Activated CD8-positive, alpha-beta T cell treated with anti-CD3 and anti-CD28 coated beads for 36 hours (primary cell): ENCODE data around the gene ADSS1. TPM values are rescaled to one million over a fixed set of nuclear protein-coding genes. Genes with fewer than 3 reads are reported as not detected.

Experiments
- ATAC-seq: fragments of 200-7000 bp; cut with Tn5 transposase; one replicate; pipeline ENCODE4 v1.10.0; 2021; ENCODE audit warnings: mild to moderate bottlenecking, moderate library complexity
- CTCF ChIA-PET: fragments of 350-600 bp; sonication (Branson Sonifier 250); formaldehyde crosslinking; loops from one replicate; lab custom pipeline; 2021; ENCODE audit warnings: antibody characterized with exemption; lab: Charles Lee
- POLR2A ChIA-PET: fragments of 350-600 bp; sonication (Branson Sonifier 250); formaldehyde crosslinking; loops from one replicate; lab custom pipeline; 2021; ENCODE audit warnings: antibody characterized with exemption; lab: Charles Lee
- DNase-seq: peaks from one replicate; pipeline ENCODE4 v3.0.0-alpha.2; 2020
- H3K27ac Mint-ChIP-seq: one replicate; pipeline ENCODE4 v1.8.0; 2021; ENCODE audit warnings: mild to moderate bottlenecking, mixed read lengths
- H3K27me3 Mint-ChIP-seq: one replicate; pipeline ENCODE4 v1.8.0; 2021; ENCODE audit warnings: mixed read lengths
- H3K36me3 Mint-ChIP-seq: one replicate; pipeline ENCODE4 v1.8.0; 2021; ENCODE audit warnings: low read depth, mixed read lengths
- H3K4me1 Mint-ChIP-seq: one replicate; pipeline ENCODE4 v1.8.0; 2021; ENCODE audit warnings: low read depth, mixed read lengths
- H3K4me3 Mint-ChIP-seq: one replicate; pipeline ENCODE4 v1.8.0; 2021; ENCODE audit warnings: mild to moderate bottlenecking, moderate library complexity, mixed read lengths
- H3K9me3 Mint-ChIP-seq: one replicate; pipeline ENCODE4 v1.8.0; 2021; ENCODE audit warnings: mixed read lengths
- CTCF ChIP-seq: fragments of 200-600 bp; IDR thresholded peaks from one replicate; pipeline ENCODE4 v1.8.0; 2022; ENCODE audit warnings: antibody characterized with exemption, mild to moderate bottlenecking
- intact Hi-C: fragments of 100-400 bp; cut with micrococcal nuclease; formaldehyde crosslinking; loops from one replicate; pipeline ENCODE4 v1.10.0; 2022
- total RNA-seq, 2 experiments: library from RNA; stranded (reverse); gene quantifications; one replicate each; pipeline ENCODE4 v1.2.3, GENCODE V29; 2021

ADSS1 gene
- total RNA-seq, 2 experiments from 2014 or later = 2.7 to 3.0 TPM

- Mint-ChIP-seq H3K4me1 (peaks cover 2% of the 10 kb centered on the region), H3K4me3 (no peak overlapping the region), H3K27me3 (no peaks in the 10 kb centered on the region), H3K36me3 (peaks cover 16% of the 10 kb centered on the region), H3K27ac (no peak overlapping the region), H3K9me3 (no peaks in the 10 kb centered on the region)
- no peak for TF ChIP-seq CTCF
- no peak for DNase-seq
- CTCF ChIA-PET = interaction anchor here (0.7 kb wide), 1 partner anchor 44 kb away, joined by 3 read pairs; no protein-coding TSS in a partner anchor
- ATAC-seq = no peak
- intact Hi-C loops = loop anchor here (5.0 kb wide), 1 partner anchor 60 kb away; no protein-coding TSS in a partner anchor
- POLR2A ChIA-PET = interaction anchor here (0.7 to 1.0 kb wide), 2 partner anchors 16 to 39 kb away, joined by 3 read pairs; no protein-coding TSS in a partner anchor
Measured at GRCh38 chr14:104706733-104707607, 17.1 kb upstream of the ADSS1 start.

- Mint-ChIP-seq H3K36me3 (peaks cover 16% of the 10 kb centered on the region), H3K4me1 (peaks cover 2% of the 10 kb centered on the region), H3K27ac (no peak overlapping the region), H3K9me3 (no peaks in the 10 kb centered on the region), H3K27me3 (no peaks in the 10 kb centered on the region), H3K4me3 (no peak overlapping the region)
- ATAC-seq (no peak), DNase-seq (no peak)
- intact Hi-C loops = loop anchor here (5.0 kb wide), 1 partner anchor 61 kb away; no protein-coding TSS in a partner anchor
- CTCF ChIA-PET = interaction anchor here (0.7 to 1.3 kb wide), 5 partner anchors 21 to 56 kb away, joined by 3 to 7 read pairs (median 4); no protein-coding TSS in a partner anchor
- TF ChIP-seq CTCF = no peak
- POLR2A ChIA-PET = interaction anchor here (1.5 kb wide), 1 partner anchor 10 kb away, joined by 3 read pairs; no protein-coding TSS in a partner anchor
Measured at GRCh38 chr14:104707608-104708595, 16.1 kb upstream of the ADSS1 start.

GRCh38 chr14:104708606-104709268 is 15.3 kb upstream of the ADSS1 start:
- H3K27me3 Mint-ChIP-seq = no peaks in the 10 kb centered on the region
- peak; percentile 97 for TF ChIP-seq CTCF
- H3K4me3 Mint-ChIP-seq = no peak overlapping the region
- CTCF ChIA-PET = interaction anchor here (0.7 to 1.6 kb wide), 14 partner anchors 12 to 62 kb away, joined by 3 to 16 read pairs (median 4); no protein-coding TSS in a partner anchor
- H3K9me3 Mint-ChIP-seq = no peaks in the 10 kb centered on the region
- intact Hi-C loops = loop anchor here (5.0 kb wide), 1 partner anchor 61 kb away; no protein-coding TSS in a partner anchor
- POLR2A ChIA-PET = interaction anchor here (0.6 to 1.5 kb wide), 2 partner anchors 9 to 51 kb away, joined by 3 read pairs; no protein-coding TSS in a partner anchor
- peaks cover 2% of the 10 kb centered on the region for H3K4me1 Mint-ChIP-seq
- DNase-seq (peak; percentile 85), ATAC-seq (peak; percentile 94)
- H3K27ac Mint-ChIP-seq = no peak overlapping the region
- H3K36me3 Mint-ChIP-seq = peaks cover 12% of the 10 kb centered on the region

GRCh38 chr14:104709387-104710039 is 14.5 kb upstream of the ADSS1 start:
- POLR2A ChIA-PET = interaction anchor here (0.6 to 1.5 kb wide), 2 partner anchors 9 to 50 kb away, joined by 3 read pairs; no protein-coding TSS in a partner anchor
- Mint-ChIP-seq H3K27me3 (no peaks in the 10 kb centered on the region), H3K4me1 (peaks cover 2% of the 10 kb centered on the region), H3K4me3 (no peak overlapping the region), H3K36me3 (peaks cover 5% of the 10 kb centered on the region), H3K27ac (no peak overlapping the region), H3K9me3 (no peaks in the 10 kb centered on the region)
- intact Hi-C loops = loop anchor here (5.0 kb wide), 1 partner anchor 62 kb away; no protein-coding TSS in a partner anchor
- DNase-seq = no peak
- ATAC-seq = no peak
- CTCF ChIA-PET = interaction anchor here (0.7 to 1.6 kb wide), 14 partner anchors 13 to 63 kb away, joined by 3 to 16 read pairs (median 4); no protein-coding TSS in a partner anchor
- TF ChIP-seq CTCF = no peak
